ENCODE results near the gene MDM2.

GRCh38 chr12:68807576-68808387, at the start of gene MDM2:
- TF ChIP-seq CTCF (IDR thresholded peaks at IDR 0.05; ENCODE audit: low read depth, low read length, poor library complexity, severe bottlenecking) (peak; percentile 74), EZH2phosphoT487 (IDR thresholded peaks at IDR 0.05; ENCODE audit: borderline replicate concordance, low read length) (no peak)
